ENCODE data around the gene CD1D. TPM values are rescaled to one million over a fixed set of nuclear protein-coding genes. Genes with fewer than 3 reads are reported as not detected.
A peak's percentile ranks its signal among the peaks of the same experiment; 100 is the strongest.

Gene CD1D
- total and polyA plus RNA-seq, 7 donors: 0.60 to 5.9 (median 2.3) TPM

- Histone ChIP-seq H3K4me1 (peaks cover 0 to 32% (median 25%) of the 10 kb centered on the region in 4 donors), H3K27me3 (no peaks in the 10 kb centered on the region), H3K4me3 (no peak overlapping the region), H3K27ac (peak overlapping the region; percentile 39 to 63 (median 50)), H3K36me3 (no peaks in the 10 kb centered on the region), H3K9me3 (no peaks in the 10 kb centered on the region)
- WGBS, 2 donors: 90 to 92% methylated on average over 6 of the region's 6 CpGs
- intact Hi-C loops (cut with DNase I): no loop called here
- no peak for TF ChIP-seq POLR2AphosphoS5 (IDR thresholded peaks at IDR 0.05)
- no peak for TF ChIP-seq CTCF (IDR thresholded peaks at IDR 0.05)
- no peak for TF ChIP-seq POLR2A (IDR thresholded peaks at IDR 0.05)
- TF ChIP-seq EP300 (IDR thresholded peaks at IDR 0.05): no peak
- DNase-seq: no peak
These were observed 34.5 kb upstream of the CD1D start for GRCh38 chr1:158146165-158146564.

GRCh38 chr1:158146739-158147138 lies 34.0 kb upstream of the CD1D start:
- Histone ChIP-seq H3K9me3 (no peaks in the 10 kb centered on the region), H3K27me3 (no peaks in the 10 kb centered on the region), H3K4me3 (no peak overlapping the region), H3K36me3 (no peaks in the 10 kb centered on the region), H3K4me1 (peaks cover 0 to 32% (median 25%) of the 10 kb centered on the region in 4 donors), H3K27ac (peak overlapping the region in 1 of 4 donors; percentile 50)
- TF ChIP-seq EP300 (IDR thresholded peaks at IDR 0.05) (no peak), POLR2A (IDR thresholded peaks at IDR 0.05) (no peak), CTCF (IDR thresholded peaks at IDR 0.05) (no peak), POLR2AphosphoS5 (IDR thresholded peaks at IDR 0.05) (no peak)
- intact Hi-C loops (cut with DNase I): no loop called here
- 90 to 91% methylated on average over 2 of the region's 2 CpGs for WGBS, 2 donors
- no peak for DNase-seq

GRCh38 chr1:158147401-158147800 lies 33.3 kb upstream of the CD1D start:
- Histone ChIP-seq H3K9me3 (no peaks in the 10 kb centered on the region), H3K36me3 (no peaks in the 10 kb centered on the region), H3K4me3 (no peak overlapping the region), H3K4me1 (peaks cover 0 to 32% (median 25%) of the 10 kb centered on the region in 4 donors), H3K27ac (peak overlapping the region in 1 of 4 donors; percentile 50), H3K27me3 (no peaks in the 10 kb centered on the region)
- WGBS, 2 donors: 59 to 71% methylated on average over 2 of the region's 2 CpGs
- intact Hi-C loops (cut with DNase I): no loop called here
- DNase-seq: no peak
- TF ChIP-seq POLR2A (IDR thresholded peaks at IDR 0.05): no peak
- TF ChIP-seq POLR2AphosphoS5 (IDR thresholded peaks at IDR 0.05): no peak
- no peak for TF ChIP-seq EP300 (IDR thresholded peaks at IDR 0.05)
- TF ChIP-seq CTCF (IDR thresholded peaks at IDR 0.05): no peak

GRCh38 chr1:158147869-158148268 lies 32.8 kb upstream of the CD1D start:
- Histone ChIP-seq H3K27me3 (no peaks in the 10 kb centered on the region), H3K4me1 (peaks cover 0 to 32% (median 25%) of the 10 kb centered on the region in 4 donors), H3K4me3 (no peak overlapping the region), H3K36me3 (no peaks in the 10 kb centered on the region), H3K9me3 (no peaks in the 10 kb centered on the region), H3K27ac (peak overlapping the region in 2 of 4 donors; percentile 1 to 50)
- intact Hi-C loops (cut with DNase I): no loop called here
- TF ChIP-seq POLR2AphosphoS5 (IDR thresholded peaks at IDR 0.05): no peak
- no peak for TF ChIP-seq EP300 (IDR thresholded peaks at IDR 0.05)
- no peak for TF ChIP-seq POLR2A (IDR thresholded peaks at IDR 0.05)
- TF ChIP-seq CTCF (IDR thresholded peaks at IDR 0.05): no peak
- 79 to 88% methylated on average over 3 of the region's 3 CpGs for WGBS, 2 donors
- no peak for DNase-seq

GRCh38 chr1:158148468-158148867 lies 32.2 kb upstream of the CD1D start:
- Histone ChIP-seq H3K4me1 (peaks cover 0 to 32% (median 25%) of the 10 kb centered on the region in 4 donors), H3K27ac (peak overlapping the region in 3 of 4 donors; percentile 68 to 77 (median 75)), H3K36me3 (no peaks in the 10 kb centered on the region), H3K9me3 (no peaks in the 10 kb centered on the region), H3K4me3 (no peak overlapping the region), H3K27me3 (no peaks in the 10 kb centered on the region)
- 56 to 74% methylated on average over 1 of the region's 1 CpG for WGBS, 2 donors
- no peak for DNase-seq
- intact Hi-C loops (cut with DNase I): no loop called here
- TF ChIP-seq POLR2AphosphoS5 (IDR thresholded peaks at IDR 0.05): no peak
- no peak for TF ChIP-seq POLR2A (IDR thresholded peaks at IDR 0.05)
- TF ChIP-seq EP300 (IDR thresholded peaks at IDR 0.05): no peak
- TF ChIP-seq CTCF (IDR thresholded peaks at IDR 0.05): no peak

Measured in sigmoid colon (tissue), 7 donors.